GM12891 (cell line): ENCODE results near the gene SPATA24.

ENCODE experiments used
- PAX5 ChIP-seq: IDR thresholded peaks from 2 replicates; pipeline ENCODE4 v1.6.1; 2011; ENCODE audit warnings: low read length, moderate library complexity, mild to moderate bottlenecking; ENCODE audit not compliant: insufficient read depth, severe bottlenecking
- POLR2A ChIP-seq: IDR thresholded peaks from 2 replicates; pipeline ENCODE4 v1.6.1; 2011; ENCODE audit warnings: low read depth, low read length, control low read depth
- POU2F2 ChIP-seq: IDR thresholded peaks from 2 replicates; pipeline ENCODE4 v1.6.1; 2011; ENCODE audit warnings: low read depth, mild to moderate bottlenecking, control low read depth, low read length, moderate library complexity
- TAF1 ChIP-seq: IDR thresholded peaks from 2 replicates; pipeline ENCODE4 v1.6.1; 2011; ENCODE audit warnings: low read depth, low read length, control low read depth

DNA sequence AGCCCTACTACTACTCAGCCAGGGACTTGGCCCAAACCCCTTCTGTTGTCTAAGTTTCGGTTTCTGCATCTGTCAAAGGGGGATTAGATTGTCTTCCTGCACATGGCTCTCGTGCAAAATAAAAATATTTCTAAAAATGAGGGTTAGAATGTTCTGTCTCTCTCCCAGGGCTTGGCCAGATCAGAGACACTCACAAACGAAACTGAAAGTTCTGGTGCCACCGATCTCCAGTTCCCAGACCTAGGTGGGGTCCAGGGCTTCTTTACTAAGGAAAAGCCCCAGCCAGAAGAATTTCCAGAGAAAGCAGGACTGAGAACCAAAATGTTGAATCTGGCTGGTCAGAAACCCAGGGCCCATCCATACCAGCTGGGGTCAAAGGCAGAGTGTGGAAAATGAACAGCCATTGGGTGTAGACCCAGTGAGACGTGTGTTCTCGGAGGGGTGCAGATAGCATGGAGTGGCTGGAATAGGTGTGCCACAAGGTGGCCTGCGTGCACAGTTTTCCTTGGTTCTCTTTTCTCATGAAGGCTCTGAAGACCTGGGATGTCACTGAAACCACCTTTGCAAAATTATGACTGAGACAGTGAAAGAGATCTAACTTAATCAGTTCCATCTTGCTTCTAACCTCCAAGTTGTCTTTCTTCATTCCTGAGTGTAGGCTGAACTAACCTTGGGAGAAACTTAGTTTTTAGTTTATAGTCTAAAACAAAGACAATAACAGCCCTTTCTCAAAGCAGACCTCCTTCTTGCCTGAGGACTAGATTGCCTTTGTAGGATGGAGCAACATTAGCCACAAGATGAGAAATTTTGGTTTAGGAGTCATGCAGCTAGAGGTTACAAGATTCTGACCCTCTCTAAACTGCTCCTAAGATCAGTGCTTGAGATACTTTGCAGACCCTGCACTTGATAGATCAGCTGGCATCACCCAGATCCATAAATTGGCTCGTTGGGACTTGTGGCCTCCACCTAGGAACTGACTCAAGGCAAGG is 18.5 kb downstream of the SPATA24 start:
- TF ChIP-seq POLR2A (peak; percentile 36; the same call in 1 of the 2 replicates), PAX5 (no peak), POU2F2 (no peak), TAF1 (no peak)
